ENCODE measurements around the gene CCDC126.

- TF ChIP-seq CTCF (conservative IDR thresholded peaks at IDR 0.05) = no peak
- no peak for TF ChIP-seq EZH2 (IDR thresholded peaks at IDR 0.05; ENCODE audit: low read depth)
Measured at GRCh38 chr7:23547662-23548061, 49.5 kb upstream of the CCDC126 start.

Data from PC-9 (cell line).